Neural progenitor cell (in vitro differentiated cells): ENCODE results near the gene ASTN2. TPM values are rescaled to one million over a fixed set of nuclear protein-coding genes. Genes with fewer than 3 reads are reported as not detected.

Source experiments
- DNase-seq: peaks from one replicate; pipeline ENCODE4 v3.0.0-alpha.2; 2016; ENCODE audit warnings: low spot score
- H2AFZ ChIP-seq: fragments of 200-600 bp; sonication (generic); replicated peaks from 2 replicates; pipeline ENCODE4 v1.6.1; 2016; ENCODE audit warnings: antibody characterized with exemption
- H3F3A ChIP-seq: fragments of 200-600 bp; sonication (generic); 2 replicates; pipeline ENCODE4 v1.6.1; 2016; ENCODE audit warnings: antibody characterized with exemption, low read depth
- H3K27ac ChIP-seq: fragments of 200-600 bp; sonication (generic); 2 replicates; pipeline ENCODE4 v1.5.1; 2016; ENCODE audit warnings: mild to moderate bottlenecking
- H3K27me3 ChIP-seq: fragments of 200-600 bp; sonication (generic); 2 replicates; pipeline ENCODE4 v1.6.1; 2016; ENCODE audit warnings: mild to moderate bottlenecking, moderate library complexity
- H3K36me3 ChIP-seq: fragments of 200-600 bp; sonication (generic); 2 replicates; pipeline ENCODE4 v1.5.1; 2016
- H3K4me1 ChIP-seq: fragments of 200-600 bp; sonication (generic); 2 replicates; pipeline ENCODE4 v1.6.1; 2016; ENCODE audit warnings: mixed run types
- H3K4me2 ChIP-seq: fragments of 200-600 bp; sonication (generic); 2 replicates; pipeline ENCODE4 v1.6.1; 2016
- H3K4me3 ChIP-seq: fragments of 200-600 bp; sonication (generic); 2 replicates; pipeline ENCODE4 v1.5.1; 2016
- H3K79me2 ChIP-seq: fragments of 200-600 bp; sonication (generic); 2 replicates; pipeline ENCODE4 v1.6.1; 2016; ENCODE audit warnings: low read depth
- H3K9ac ChIP-seq: fragments of 200-600 bp; sonication (generic); 2 replicates; pipeline ENCODE4 v1.6.1; 2016
- H3K9me3 ChIP-seq: fragments of 200-600 bp; sonication (generic); 2 replicates; pipeline ENCODE4 v1.5.1; 2016; ENCODE audit warnings: low read depth
- H4K20me1 ChIP-seq: fragments of 200-600 bp; sonication (generic); 2 replicates; pipeline ENCODE4 v1.6.1; 2016; ENCODE audit warnings: low read depth
- H3K27ac Mint-ChIP-seq: 3 replicates; pipeline ENCODE4 v1.8.0; 2021; ENCODE audit warnings: mixed read lengths
- H3K27me3 Mint-ChIP-seq: 2 replicates; pipeline ENCODE4 v1.8.0; 2022; ENCODE audit warnings: low read depth, mild to moderate bottlenecking, inconsistent platforms, moderate library complexity, mixed read lengths; ENCODE audit not compliant: insufficient read depth
- H3K36me3 Mint-ChIP-seq: 3 replicates; pipeline ENCODE4 v1.8.0; 2021; ENCODE audit warnings: mixed read lengths
- H3K4me1 Mint-ChIP-seq: 3 replicates; pipeline ENCODE4 v1.8.0; 2021; ENCODE audit warnings: mixed read lengths
- H3K4me3 Mint-ChIP-seq: 3 replicates; pipeline ENCODE4 v1.8.0; 2021; ENCODE audit warnings: mild to moderate bottlenecking, moderate library complexity, mixed read lengths
- H3K9me3 Mint-ChIP-seq: 3 replicates; pipeline ENCODE4 v1.8.0; 2020; ENCODE audit warnings: mixed read lengths
- EZH2 ChIP-seq: fragments of 200-600 bp; sonication (generic); IDR thresholded peaks from 2 replicates; pipeline ENCODE4 v1.6.1; 2017; ENCODE audit warnings: antibody characterized with exemption, mild to moderate bottlenecking, moderate library complexity
- EZH2phosphoT487 ChIP-seq: fragments of 200-600 bp; sonication (generic); IDR thresholded peaks from 2 replicates; pipeline ENCODE4 v1.6.1; 2017; ENCODE audit warnings: antibody characterized with exemption
- total RNA-seq: library from RNA; depleted of rRNA; stranded (reverse); fragments of >200 nt; gene quantifications from 2 replicates; pipeline ENCODE4 v1.2.3, GENCODE V29; 2015; ENCODE audit warnings: low replicate concordance
- TF ChIP-seq, protein P1 (sequence below): fragments of 200-600 bp; sonication (generic); IDR thresholded peaks from 2 replicates; pipeline ENCODE4 v1.5.1; 2017; ENCODE audit warnings: antibody characterized with exemption, mild to moderate bottlenecking

Gene ASTN2
- total RNA-seq, 1 donor from 2014 or later, result 8.0 TPM

DNA sequence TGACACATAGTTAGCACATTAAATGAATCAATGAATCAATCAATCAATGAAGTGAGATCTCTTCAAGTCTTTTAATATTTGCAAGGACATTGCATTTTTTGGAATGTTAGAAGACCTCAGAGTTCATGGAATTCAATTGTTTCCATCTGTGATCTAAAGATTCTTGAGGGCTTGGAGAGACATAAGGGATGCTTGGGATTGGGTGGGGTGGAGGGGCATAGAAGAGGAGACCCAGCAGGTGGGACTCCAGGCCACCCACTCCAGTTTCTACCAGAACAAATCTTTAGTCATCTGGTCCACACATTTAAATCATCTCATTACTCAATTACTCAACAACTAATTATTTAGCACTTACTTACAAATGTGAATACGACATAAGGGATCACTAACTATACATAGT is 978.7 kb downstream of the ASTN2 start:
- Histone ChIP-seq H3K9me3 (no peaks in the 10 kb centered on the region), H3K27me3 (no peaks in the 10 kb centered on the region), H3K79me2 (no peaks in the 10 kb centered on the region), H3K4me1 (no peaks in the 10 kb centered on the region), H3K4me2 (no peak overlapping the region), H2AFZ (no peak overlapping the region), H3K36me3 (no peaks in the 10 kb centered on the region), H3K4me3 (no peak overlapping the region), H3F3A (no peaks in the 10 kb centered on the region), H3K9ac (no peak overlapping the region), H3K27ac (no peak overlapping the region), H4K20me1 (no peaks in the 10 kb centered on the region)
- no peak for TF ChIP-seq EZH2
- TF ChIP-seq, protein P1, sequence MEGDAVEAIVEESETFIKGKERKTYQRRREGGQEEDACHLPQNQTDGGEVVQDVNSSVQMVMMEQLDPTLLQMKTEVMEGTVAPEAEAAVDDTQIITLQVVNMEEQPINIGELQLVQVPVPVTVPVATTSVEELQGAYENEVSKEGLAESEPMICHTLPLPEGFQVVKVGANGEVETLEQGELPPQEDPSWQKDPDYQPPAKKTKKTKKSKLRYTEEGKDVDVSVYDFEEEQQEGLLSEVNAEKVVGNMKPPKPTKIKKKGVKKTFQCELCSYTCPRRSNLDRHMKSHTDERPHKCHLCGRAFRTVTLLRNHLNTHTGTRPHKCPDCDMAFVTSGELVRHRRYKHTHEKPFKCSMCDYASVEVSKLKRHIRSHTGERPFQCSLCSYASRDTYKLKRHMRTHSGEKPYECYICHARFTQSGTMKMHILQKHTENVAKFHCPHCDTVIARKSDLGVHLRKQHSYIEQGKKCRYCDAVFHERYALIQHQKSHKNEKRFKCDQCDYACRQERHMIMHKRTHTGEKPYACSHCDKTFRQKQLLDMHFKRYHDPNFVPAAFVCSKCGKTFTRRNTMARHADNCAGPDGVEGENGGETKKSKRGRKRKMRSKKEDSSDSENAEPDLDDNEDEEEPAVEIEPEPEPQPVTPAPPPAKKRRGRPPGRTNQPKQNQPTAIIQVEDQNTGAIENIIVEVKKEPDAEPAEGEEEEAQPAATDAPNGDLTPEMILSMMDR, result no peak
- TF ChIP-seq EZH2phosphoT487, result no peak
- Mint-ChIP-seq H3K9me3 (peaks cover 3% of the 10 kb centered on the region), H3K4me3 (no peak overlapping the region), H3K27ac (no peak overlapping the region), H3K4me1 (no peaks in the 10 kb centered on the region), H3K27me3 (no peaks in the 10 kb centered on the region), H3K36me3 (peaks cover 5% of the 10 kb centered on the region)
- DNase-seq, result no peak

DNA sequence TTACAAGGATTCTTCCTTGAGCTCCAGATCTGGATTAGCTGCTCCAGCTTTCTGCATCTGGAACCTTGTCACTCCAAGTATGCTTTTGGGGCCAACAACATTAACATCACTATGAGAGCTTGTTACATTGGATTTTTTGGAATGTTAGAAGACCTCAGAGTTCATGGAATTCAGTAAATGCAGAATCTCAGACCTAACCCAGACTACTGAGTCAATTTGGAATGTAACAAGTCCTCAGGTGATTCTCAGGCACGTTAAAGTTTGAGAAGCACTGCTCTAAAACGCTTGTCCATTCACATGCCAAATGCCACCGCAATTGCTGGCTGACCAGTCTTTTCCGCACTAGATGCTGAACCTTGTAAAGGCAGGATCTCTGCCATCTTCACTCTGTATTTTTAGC is 979.2 kb downstream of the ASTN2 start:
- Mint-ChIP-seq H3K4me1 (no peaks in the 10 kb centered on the region), H3K27me3 (no peaks in the 10 kb centered on the region), H3K27ac (no peak overlapping the region), H3K9me3 (peaks cover 3% of the 10 kb centered on the region), H3K4me3 (no peak overlapping the region), H3K36me3 (peaks cover 5% of the 10 kb centered on the region)
- no peak overlapping the region for H3K27ac ChIP-seq
- no peak overlapping the region for H3K9ac ChIP-seq
- H3K9me3 ChIP-seq, result no peaks in the 10 kb centered on the region
- no peaks in the 10 kb centered on the region for H3K4me1 ChIP-seq
- no peaks in the 10 kb centered on the region for H4K20me1 ChIP-seq
- H3K27me3 ChIP-seq, result no peaks in the 10 kb centered on the region
- H3K4me3 ChIP-seq, result no peak overlapping the region
- H2AFZ ChIP-seq, result no peak overlapping the region
- no peaks in the 10 kb centered on the region for H3K36me3 ChIP-seq
- H3K4me2 ChIP-seq, result no peak overlapping the region
- no peak for DNase-seq
- TF ChIP-seq, protein P1, result no peak
- TF ChIP-seq EZH2 (no peak), EZH2phosphoT487 (no peak)
- H3F3A ChIP-seq, result no peaks in the 10 kb centered on the region
- H3K79me2 ChIP-seq, result no peaks in the 10 kb centered on the region

DNA sequence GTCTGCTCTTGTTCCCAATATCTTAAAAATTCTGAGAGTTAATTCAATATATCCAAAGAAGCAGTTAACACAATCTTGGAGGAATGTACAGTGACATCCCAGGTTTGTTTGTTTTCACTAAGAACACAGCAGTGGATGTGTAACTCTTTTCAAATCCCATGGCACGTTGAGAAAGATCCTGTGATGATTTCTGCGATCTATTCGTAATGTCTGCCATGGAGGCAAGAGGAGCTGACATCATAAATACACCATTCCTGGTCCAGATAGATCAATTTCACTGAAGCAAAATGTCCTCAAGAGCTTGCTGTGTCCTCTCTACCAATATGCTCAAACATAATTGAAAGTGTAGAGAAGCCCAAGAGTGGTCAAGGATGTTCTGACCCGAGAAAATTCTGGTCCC is 980.5 kb downstream of the ASTN2 start:
- H3K9ac ChIP-seq, result no peak overlapping the region
- H3K4me2 ChIP-seq, result no peak overlapping the region
- Mint-ChIP-seq H3K4me3 (no peak overlapping the region), H3K27me3 (no peaks in the 10 kb centered on the region), H3K36me3 (peaks cover 2% of the 10 kb centered on the region), H3K9me3 (peaks cover 3% of the 10 kb centered on the region), H3K4me1 (no peaks in the 10 kb centered on the region), H3K27ac (no peak overlapping the region)
- no peaks in the 10 kb centered on the region for H3K27me3 ChIP-seq
- no peaks in the 10 kb centered on the region for H4K20me1 ChIP-seq
- no peaks in the 10 kb centered on the region for H3K4me1 ChIP-seq
- DNase-seq, result no peak
- TF ChIP-seq EZH2 (no peak), EZH2phosphoT487 (no peak)
- TF ChIP-seq, protein P1, result no peak
- H3F3A ChIP-seq, result no peaks in the 10 kb centered on the region
- H3K4me3 ChIP-seq, result no peak overlapping the region
- H2AFZ ChIP-seq, result no peak overlapping the region
- H3K36me3 ChIP-seq, result no peaks in the 10 kb centered on the region
- no peaks in the 10 kb centered on the region for H3K9me3 ChIP-seq
- no peak overlapping the region for H3K27ac ChIP-seq
- H3K79me2 ChIP-seq, result no peaks in the 10 kb centered on the region

DNA sequence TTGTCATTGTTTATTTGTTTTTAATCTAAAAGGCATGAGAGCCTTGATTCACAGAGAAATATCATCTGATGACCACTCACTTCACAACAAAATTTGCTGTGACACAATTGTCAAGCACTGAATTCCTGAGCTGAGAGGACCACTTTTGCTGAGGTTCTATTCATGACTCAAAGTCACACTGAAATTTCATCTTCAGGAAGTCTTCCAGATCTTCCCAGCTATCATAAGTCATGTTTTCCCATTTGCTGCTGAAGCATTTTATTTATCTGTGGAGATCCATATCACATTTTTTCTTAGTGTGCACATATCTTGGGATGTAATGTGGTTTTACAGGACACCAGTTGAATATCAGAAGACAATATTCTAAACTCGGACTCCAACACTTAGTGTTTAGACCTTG is 982.8 kb downstream of the ASTN2 start:
- H3K27ac Mint-ChIP-seq, result no peak overlapping the region
- no peaks in the 10 kb centered on the region for H3K79me2 ChIP-seq
- H3K4me3 ChIP-seq, result no peak overlapping the region
- no peaks in the 10 kb centered on the region for H3K27me3 ChIP-seq
- no peaks in the 10 kb centered on the region for H3K9me3 ChIP-seq
- no peaks in the 10 kb centered on the region for H3K4me1 Mint-ChIP-seq
- no peak for DNase-seq
- no peaks in the 10 kb centered on the region for H3K4me1 ChIP-seq
- H3K4me3 Mint-ChIP-seq, result no peak overlapping the region
- H3K36me3 Mint-ChIP-seq, result peaks cover 1% of the 10 kb centered on the region
- H3K36me3 ChIP-seq, result no peaks in the 10 kb centered on the region
- H4K20me1 ChIP-seq, result no peaks in the 10 kb centered on the region
- H3K4me2 ChIP-seq, result no peak overlapping the region
- no peaks in the 10 kb centered on the region for H3K9me3 Mint-ChIP-seq
- no peak overlapping the region for H3K9ac ChIP-seq
- TF ChIP-seq, protein P1, result no peak
- TF ChIP-seq EZH2phosphoT487 (no peak), EZH2 (no peak)
- H3K27me3 Mint-ChIP-seq, result no peaks in the 10 kb centered on the region
- no peaks in the 10 kb centered on the region for H3F3A ChIP-seq
- no peak overlapping the region for H2AFZ ChIP-seq
- no peak overlapping the region for H3K27ac ChIP-seq
